GM12891 (cell line): ENCODE measurements around the gene PLAA.

Source experiments
- DNase-seq: peaks from one replicate; pipeline ENCODE4 v3.0.0; 2011; ENCODE audit warnings: low spot score; ENCODE audit not compliant: insufficient read length
- FAIRE-seq: peaks from 2 replicates; lab custom pipeline; 2011; peaks lifted over from hg19 to GRCh38; lab: Jason Lieb, UNC
- PAX5 ChIP-seq: IDR thresholded peaks from 2 replicates; pipeline ENCODE4 v1.6.1; 2011; ENCODE audit warnings: low read length, moderate library complexity, mild to moderate bottlenecking; ENCODE audit not compliant: insufficient read depth, severe bottlenecking
- POLR2A ChIP-seq: IDR thresholded peaks from 2 replicates; pipeline ENCODE4 v1.6.1; 2011; ENCODE audit warnings: low read depth, low read length, control low read depth
- POLR2AphosphoS5 ChIP-seq: IDR thresholded peaks from 2 replicates; pipeline ENCODE4 v1.6.1; 2011; ENCODE audit warnings: low read depth, low read length, control low read depth
- POU2F2 ChIP-seq: IDR thresholded peaks from 2 replicates; pipeline ENCODE4 v1.6.1; 2011; ENCODE audit warnings: low read depth, mild to moderate bottlenecking, control low read depth, low read length, moderate library complexity
- SPI1 ChIP-seq: IDR thresholded peaks from 2 replicates; pipeline ENCODE4 v1.6.1; 2011; ENCODE audit warnings: low read depth, low read length, control low read depth
- TAF1 ChIP-seq: IDR thresholded peaks from 2 replicates; pipeline ENCODE4 v1.6.1; 2011; ENCODE audit warnings: low read depth, low read length, control low read depth

The PLAA gene

DNA sequence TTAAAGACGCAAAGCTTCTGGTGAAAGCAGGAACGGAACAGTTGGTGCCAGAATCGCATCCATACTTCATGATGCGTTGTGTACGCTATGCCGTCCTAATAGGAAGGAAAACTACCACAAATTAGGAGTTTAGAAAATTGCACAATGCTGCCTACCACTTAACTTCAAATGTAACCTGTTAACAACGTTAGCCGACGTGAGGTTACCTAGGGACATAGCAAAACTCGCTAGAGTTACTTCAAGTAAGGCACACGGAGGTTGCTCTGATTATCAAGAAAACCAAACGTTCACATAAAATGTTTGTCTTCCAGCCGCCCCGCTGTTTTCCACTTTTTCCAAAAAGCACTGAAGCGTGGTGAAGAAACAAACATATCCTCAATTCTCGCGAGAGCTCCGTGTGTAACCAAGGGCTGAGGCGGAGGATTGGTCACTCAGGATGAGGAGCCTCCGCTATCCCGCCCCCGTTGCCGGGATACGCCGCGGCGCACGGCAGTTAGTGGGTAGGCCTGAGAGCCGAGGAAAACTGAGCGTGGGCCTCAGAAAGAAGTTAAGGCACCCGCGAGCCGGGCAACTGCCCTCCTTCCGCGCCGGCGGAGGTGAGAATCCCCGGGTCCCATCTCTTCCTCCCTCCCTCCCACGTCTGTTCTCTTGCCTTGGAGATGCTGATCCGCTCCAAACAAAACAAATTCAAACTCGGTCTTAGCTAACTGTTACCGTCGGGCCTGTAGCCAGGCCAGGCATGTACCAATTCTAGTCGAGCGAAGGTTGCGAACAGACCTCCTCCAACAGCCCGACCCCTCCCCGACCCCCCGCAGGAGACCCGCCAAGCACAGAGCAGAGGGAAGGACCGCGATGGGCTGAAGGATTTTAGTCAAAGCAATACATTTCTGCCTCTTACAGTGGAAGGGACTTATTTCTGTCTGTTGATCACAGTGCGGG, 9.1 kb upstream of the PLAA start, which contains the start of gene IFT74:
IFT74 (plus strand) TSS at position 492 of the 939 bp plus-strand sequence. CDS start 5,556 bp downstream, outside the sequence.
- DNase-seq, result peak; percentile 81
- peak; percentile 94 for FAIRE-seq
- TF ChIP-seq POLR2AphosphoS5 (peak; percentile 64; the same call in 1 of the 2 replicates), POLR2A (peak; percentile 71), PAX5 (peak; percentile 94), TAF1 (peak; percentile 62; the same call in 1 of the 2 replicates), SPI1 (no peak)

- no peak for TF ChIP-seq POU2F2
- peak; percentile 31; the same call in 1 of the 2 replicates for TF ChIP-seq TAF1
- no peak for TF ChIP-seq PAX5
- TF ChIP-seq SPI1, result peak; percentile 85
- peak; percentile 55; the same call in 1 of the 2 replicates for TF ChIP-seq POLR2A
- 0 out of 2 replicates have a peak, but pooled peaks have one; percentile 46 for TF ChIP-seq POLR2AphosphoS5
- DNase-seq (no peak), FAIRE-seq (peak; percentile 75)
Observed at GRCh38 chr9:26955222-26955903, 8.3 kb upstream of the PLAA start.

DNA sequence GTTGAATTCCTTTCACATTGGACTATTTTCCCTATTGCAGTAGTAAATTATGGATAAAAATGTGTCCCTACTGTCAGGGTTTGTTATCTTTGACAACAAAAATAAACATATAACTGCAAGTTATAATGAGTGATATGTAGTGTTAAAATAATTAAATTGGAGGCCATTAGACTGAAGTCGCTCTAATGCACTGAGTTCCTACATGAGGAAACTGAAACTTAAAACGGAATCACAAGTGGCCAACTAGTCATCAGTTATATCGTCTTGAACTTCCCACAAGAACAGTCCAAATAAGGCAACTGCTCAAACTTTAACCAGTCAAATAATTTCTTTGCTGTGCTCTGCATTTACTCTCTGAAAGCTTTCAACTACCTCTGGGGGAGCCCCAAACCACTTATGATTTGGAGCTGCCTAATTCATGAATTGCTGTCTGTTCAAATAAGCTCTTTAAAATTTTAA, 7.0 kb upstream of the PLAA start:
- DNase-seq (no peak), FAIRE-seq (peak; percentile 66)
- TF ChIP-seq POLR2AphosphoS5 (no peak), POU2F2 (no peak), SPI1 (no peak), PAX5 (no peak)

DNA sequence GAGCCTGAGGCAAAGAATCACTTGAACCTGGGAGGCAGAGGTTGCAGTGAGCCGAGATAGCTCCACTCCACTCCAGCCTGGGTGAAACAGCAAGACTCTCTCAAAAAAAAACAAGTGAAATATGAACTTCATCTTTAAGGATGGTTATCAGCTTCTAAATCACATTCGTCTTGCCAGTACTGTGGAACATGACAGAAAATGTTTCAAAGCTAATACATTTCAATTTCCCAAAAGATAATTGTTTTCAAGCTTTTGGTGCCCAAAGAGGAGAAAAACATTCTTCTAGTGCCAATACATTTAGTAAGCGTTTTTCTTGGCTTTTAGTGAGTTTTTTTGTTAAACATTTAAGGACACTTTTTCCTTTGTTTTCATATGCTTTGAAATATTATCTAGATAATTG, 4.8 kb upstream of the PLAA start:
- TF ChIP-seq POLR2A, result no peak
- TF ChIP-seq POLR2AphosphoS5, result no peak
- no peak for TF ChIP-seq POU2F2
- TF ChIP-seq SPI1, result no peak
- TF ChIP-seq TAF1, result no peak
- no peak for TF ChIP-seq PAX5
- no peak for DNase-seq
- FAIRE-seq, result no peak

- no peak for DNase-seq
- TF ChIP-seq TAF1, result no peak
- no peak for TF ChIP-seq POU2F2
- no peak for TF ChIP-seq SPI1
- no peak for TF ChIP-seq POLR2AphosphoS5
- no peak for FAIRE-seq
Observed at GRCh38 chr9:26950521-26950920, 3.5 kb upstream of the PLAA start.

- TF ChIP-seq POLR2AphosphoS5, result no peak
- TF ChIP-seq POU2F2, result no peak
- TF ChIP-seq SPI1, result no peak
- no peak for TF ChIP-seq PAX5
- TF ChIP-seq TAF1, result no peak
- TF ChIP-seq POLR2A, result no peak
- FAIRE-seq (no peak), DNase-seq (no peak)
Observed at GRCh38 chr9:26949637-26950069, 2.6 kb upstream of the PLAA start.

DNA sequence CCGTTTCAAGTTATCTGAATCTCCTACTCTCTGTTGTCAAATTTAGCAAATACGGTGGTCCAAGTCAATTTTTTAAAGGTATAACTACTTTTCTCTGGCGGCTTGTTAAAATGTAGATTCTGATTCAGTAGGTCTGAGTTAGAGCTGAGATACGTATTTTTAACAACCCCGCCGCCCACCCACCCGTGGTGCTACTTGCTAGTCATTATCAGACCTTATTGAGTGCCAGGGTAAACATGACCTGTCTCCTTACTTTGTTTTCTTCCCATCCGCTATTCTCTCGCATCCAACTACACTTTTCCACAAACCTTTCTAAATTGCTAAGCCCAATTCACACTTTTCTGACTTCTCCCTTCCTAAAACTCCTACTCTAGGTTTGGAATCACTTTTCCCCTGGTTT, 694 bp upstream of the PLAA start:
- TF ChIP-seq TAF1 (no peak), SPI1 (no peak), POU2F2 (no peak), PAX5 (no peak), POLR2AphosphoS5 (no peak), POLR2A (no peak)
- FAIRE-seq (no peak), DNase-seq (no peak)

DNA sequence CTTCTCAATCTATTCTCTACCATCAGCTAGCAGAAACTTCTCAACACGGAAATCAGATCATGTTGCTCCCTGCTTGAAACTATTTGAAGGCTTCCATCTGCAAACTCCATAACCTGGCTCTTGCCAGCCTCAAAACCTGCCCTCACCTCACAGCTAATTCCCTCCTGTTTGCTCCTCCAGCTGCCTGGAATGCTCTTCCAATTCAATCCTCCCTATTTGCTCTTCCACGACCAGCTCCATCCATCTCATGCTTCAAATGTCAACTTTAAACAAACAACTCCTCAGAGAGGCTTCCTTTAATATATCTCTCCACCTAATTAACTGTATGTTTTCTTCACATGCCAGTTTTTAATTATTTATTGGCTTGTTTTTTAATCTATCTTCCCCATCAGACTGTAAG, 1.5 kb downstream of the PLAA start:
- FAIRE-seq, result no peak
- DNase-seq, result no peak
- TF ChIP-seq PAX5 (no peak), POLR2AphosphoS5 (no peak)

DNA sequence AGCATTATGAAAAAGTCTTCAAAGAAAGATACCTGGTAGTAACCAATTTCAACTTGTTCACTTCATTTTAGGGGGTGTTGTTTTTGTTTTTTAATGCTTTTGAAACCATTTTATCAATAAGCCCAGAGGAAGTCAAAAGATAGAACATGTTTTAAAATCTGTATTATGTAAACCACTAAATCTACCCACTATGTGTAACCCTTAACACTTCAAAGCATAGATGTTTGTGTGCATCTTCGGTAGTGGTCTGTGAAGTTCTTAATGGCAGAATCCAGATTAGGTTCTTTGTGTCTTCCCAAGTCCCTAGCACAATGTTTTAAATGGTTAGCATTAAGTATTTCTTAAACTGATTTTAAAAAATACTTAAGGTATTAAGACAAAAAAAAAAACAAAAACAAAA, 6.3 kb downstream of the PLAA start:
- TF ChIP-seq POLR2AphosphoS5, result no peak
- TF ChIP-seq SPI1, result no peak
- no peak for TF ChIP-seq POU2F2
- no peak for TF ChIP-seq TAF1
- TF ChIP-seq POLR2A, result no peak
- no peak for TF ChIP-seq PAX5
- FAIRE-seq, result no peak

More for the DNA sequence above, 6.3 kb downstream of the PLAA start:
- no peak for DNase-seq
